ENCODE results near the gene ATG5.

DNA sequence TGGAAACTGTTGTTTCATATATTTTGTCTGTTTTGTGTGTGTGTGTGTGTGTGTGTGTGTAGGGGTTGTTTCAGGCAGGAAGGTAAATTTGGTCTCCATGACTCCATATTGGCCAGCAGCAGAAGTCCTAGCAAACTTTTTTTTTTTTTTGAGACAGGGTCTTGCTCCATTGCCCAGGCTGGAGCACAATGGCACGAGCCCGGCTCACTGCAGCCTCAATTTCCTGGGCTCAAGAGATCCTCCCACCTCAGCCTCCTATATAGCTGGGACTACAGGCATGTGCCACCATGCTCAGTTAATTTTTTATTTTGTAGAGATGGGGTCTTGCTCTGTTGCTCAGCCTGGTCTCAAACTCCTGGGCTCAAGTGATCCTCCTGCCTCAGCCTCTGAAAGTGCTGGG lies 163.7 kb downstream of the ATG5 start:
- no peak for TF ChIP-seq EZH2 (IDR thresholded peaks at IDR 0.05; ENCODE audit: insufficient read depth, low read length)
- TF ChIP-seq, protein P1, sequence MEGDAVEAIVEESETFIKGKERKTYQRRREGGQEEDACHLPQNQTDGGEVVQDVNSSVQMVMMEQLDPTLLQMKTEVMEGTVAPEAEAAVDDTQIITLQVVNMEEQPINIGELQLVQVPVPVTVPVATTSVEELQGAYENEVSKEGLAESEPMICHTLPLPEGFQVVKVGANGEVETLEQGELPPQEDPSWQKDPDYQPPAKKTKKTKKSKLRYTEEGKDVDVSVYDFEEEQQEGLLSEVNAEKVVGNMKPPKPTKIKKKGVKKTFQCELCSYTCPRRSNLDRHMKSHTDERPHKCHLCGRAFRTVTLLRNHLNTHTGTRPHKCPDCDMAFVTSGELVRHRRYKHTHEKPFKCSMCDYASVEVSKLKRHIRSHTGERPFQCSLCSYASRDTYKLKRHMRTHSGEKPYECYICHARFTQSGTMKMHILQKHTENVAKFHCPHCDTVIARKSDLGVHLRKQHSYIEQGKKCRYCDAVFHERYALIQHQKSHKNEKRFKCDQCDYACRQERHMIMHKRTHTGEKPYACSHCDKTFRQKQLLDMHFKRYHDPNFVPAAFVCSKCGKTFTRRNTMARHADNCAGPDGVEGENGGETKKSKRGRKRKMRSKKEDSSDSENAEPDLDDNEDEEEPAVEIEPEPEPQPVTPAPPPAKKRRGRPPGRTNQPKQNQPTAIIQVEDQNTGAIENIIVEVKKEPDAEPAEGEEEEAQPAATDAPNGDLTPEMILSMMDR (IDR thresholded peaks at IDR 0.05; ENCODE audit: insufficient read depth, low read depth, low read length) = no peak
